H9 (cell line): ENCODE data around the gene WDFY3. TPM values are rescaled to one million over a fixed set of nuclear protein-coding genes. Genes with fewer than 3 reads are reported as not detected.

Experiments
- DNase-seq: peaks from one replicate; pipeline ENCODE4 v3.0.0-alpha.2; 2017
- H2AFZ ChIP-seq: one replicate; pipeline ENCODE4 v1.6.1; 2013; ENCODE audit warnings: mild to moderate bottlenecking, low read length, control low read depth, moderate library complexity
- H2AK5ac ChIP-seq: 2 replicates; pipeline ENCODE4 v1.6.1; 2013; ENCODE audit warnings: low read length, control low read depth, mixed read lengths; ENCODE audit not compliant: insufficient read length
- H2BK120ac ChIP-seq: one replicate; pipeline ENCODE4 v1.6.1; 2013; ENCODE audit warnings: low read depth, mild to moderate bottlenecking, low read length, control low read depth, inconsistent platforms; ENCODE audit not compliant: poor library complexity, severe bottlenecking
- H2BK12ac ChIP-seq: 2 replicates; pipeline ENCODE4 v1.6.1; 2013; ENCODE audit warnings: low read length, control low read depth, mixed read lengths, low read depth; ENCODE audit not compliant: insufficient read length
- H2BK15ac ChIP-seq: 2 replicates; pipeline ENCODE4 v1.6.1; 2013; ENCODE audit warnings: low read depth, low read length, control low read depth
- H2BK20ac ChIP-seq: one replicate; pipeline ENCODE4 v1.6.1; 2013; ENCODE audit warnings: low read depth, mild to moderate bottlenecking, low read length, control low read depth, inconsistent platforms; ENCODE audit not compliant: poor library complexity, severe bottlenecking
- H2BK5ac ChIP-seq: 2 replicates; pipeline ENCODE4 v1.6.1; 2013; ENCODE audit warnings: low read length, control low read depth, mixed read lengths; ENCODE audit not compliant: insufficient read length
- H3K14ac ChIP-seq: 2 replicates; pipeline ENCODE4 v1.6.1; 2013; ENCODE audit warnings: low read length, control low read depth; ENCODE audit not compliant: insufficient read depth
- H3K18ac ChIP-seq: 2 replicates; pipeline ENCODE4 v1.6.1; 2013; ENCODE audit warnings: low read depth, mild to moderate bottlenecking, mixed read lengths, low read length, control low read depth; ENCODE audit not compliant: insufficient read length
- H3K23ac ChIP-seq: 2 replicates; pipeline ENCODE4 v1.6.1; 2013; ENCODE audit warnings: low read length, control low read depth, mixed read lengths, low read depth; ENCODE audit not compliant: insufficient read length
- H3K23me2 ChIP-seq: 2 replicates; pipeline ENCODE4 v1.6.1; 2013; ENCODE audit warnings: low read depth, mild to moderate bottlenecking, mixed read lengths, low read length, control low read depth; ENCODE audit not compliant: insufficient read length, poor library complexity, severe bottlenecking
- H3K27ac ChIP-seq: 2 replicates; pipeline ENCODE4 v1.5.1; 2013; ENCODE audit warnings: low read length, control low read depth, mixed read lengths, low read depth; ENCODE audit not compliant: insufficient read length
- H3K27me3 ChIP-seq: 2 replicates; pipeline ENCODE4 v1.6.1; 2013; ENCODE audit warnings: low read length, control low read depth, inconsistent platforms; ENCODE audit not compliant: insufficient read depth
- H3K4ac ChIP-seq: 2 replicates; pipeline ENCODE4 v1.6.1; 2013; ENCODE audit warnings: low read depth, mild to moderate bottlenecking, control low read depth, inconsistent platforms, low read length, moderate library complexity
- H3K4me1 ChIP-seq: 2 replicates; pipeline ENCODE4 v1.6.1; 2013; ENCODE audit warnings: low read length, control low read depth, inconsistent platforms; ENCODE audit not compliant: insufficient read depth
- H3K4me2 ChIP-seq: 2 replicates; pipeline ENCODE4 v1.6.1; 2013; ENCODE audit warnings: low read length, control low read depth, mixed read lengths; ENCODE audit not compliant: insufficient read length, insufficient read depth
- H3K56ac ChIP-seq: 2 replicates; pipeline ENCODE4 v1.6.1; 2013; ENCODE audit warnings: low read depth, mild to moderate bottlenecking, mixed read lengths, low read length, control low read depth; ENCODE audit not compliant: insufficient read length
- H3K79me1 ChIP-seq: 2 replicates; pipeline ENCODE4 v1.6.1; 2013; ENCODE audit warnings: low read depth, mild to moderate bottlenecking, moderate library complexity, low read length, control low read depth, inconsistent platforms; ENCODE audit not compliant: insufficient read depth, poor library complexity, severe bottlenecking
- H3K79me2 ChIP-seq: 2 replicates; pipeline ENCODE4 v1.6.1; 2013; ENCODE audit warnings: low read length, control low read depth, inconsistent platforms; ENCODE audit not compliant: insufficient read depth
- H3K9ac ChIP-seq: 2 replicates; pipeline ENCODE4 v1.6.1; 2013; ENCODE audit warnings: low read length, control low read depth, mixed read lengths; ENCODE audit not compliant: insufficient read length; ENCODE audit errors: extremely low read depth
- H3K9me3 ChIP-seq: one replicate; pipeline ENCODE4 v1.6.1; 2013; ENCODE audit warnings: low read depth, low read length, inconsistent platforms; ENCODE audit not compliant: control insufficient read depth
- H3T11ph ChIP-seq: one replicate; pipeline ENCODE4 v1.6.1; 2013; ENCODE audit warnings: mild to moderate bottlenecking, low read length, control low read depth, inconsistent platforms
- H4K20me1 ChIP-seq: one replicate; pipeline ENCODE4 v1.6.1; 2013; ENCODE audit not compliant: control insufficient read depth, insufficient read length, insufficient read depth
- H4K5ac ChIP-seq: 2 replicates; pipeline ENCODE4 v1.6.1; 2013; ENCODE audit warnings: low read depth, mild to moderate bottlenecking, mixed read lengths, low read length, control low read depth; ENCODE audit not compliant: insufficient read length
- H4K8ac ChIP-seq: replicated peaks from 2 replicates; pipeline ENCODE4 v1.6.1; 2013; ENCODE audit warnings: low read length, control low read depth, mixed read lengths, low read depth; ENCODE audit not compliant: insufficient read length
- H4K91ac ChIP-seq: 2 replicates; pipeline ENCODE4 v1.6.1; 2013; ENCODE audit warnings: low read depth, mild to moderate bottlenecking, moderate library complexity, mixed read lengths, low read length, control low read depth; ENCODE audit not compliant: insufficient read length
- H3K27ac Mint-ChIP-seq, 3 experiments: 2 replicates in 2 of 3; 3 replicates in 1 of 3; pipeline ENCODE4 v1.8.0; 2020 to 2021; ENCODE audit warnings: mixed read lengths in 3 of 3, mild to moderate bottlenecking in 1 of 3, moderate library complexity in 1 of 3
- H3K27me3 Mint-ChIP-seq: 2 replicates; pipeline ENCODE4 v1.8.0; 2021; ENCODE audit warnings: low read depth, mild to moderate bottlenecking, moderate library complexity, mixed read lengths
- H3K36me3 Mint-ChIP-seq, 3 experiments: 2 replicates in 2 of 3; 3 replicates in 1 of 3; pipeline ENCODE4 v1.8.0; 2020 to 2021; ENCODE audit warnings: low read depth in 3 of 3, mixed read lengths in 3 of 3; ENCODE audit not compliant: insufficient read depth in 1 of 3
- H3K4me1 Mint-ChIP-seq, 2 experiments: 2 replicates each; pipeline ENCODE4 v1.8.0; 2020; ENCODE audit warnings: mixed read lengths in 2 of 2
- H3K4me3 Mint-ChIP-seq, 2 experiments: 2 replicates in 1 of 2; 3 replicates in 1 of 2; pipeline ENCODE4 v1.8.0; 2020 to 2021; ENCODE audit warnings: mild to moderate bottlenecking in 2 of 2, mixed read lengths in 2 of 2, moderate library complexity in 1 of 2
- H3K9me3 Mint-ChIP-seq, 2 experiments: 2 replicates in 1 of 2; 3 replicates in 1 of 2; pipeline ENCODE4 v1.8.0; 2020; ENCODE audit warnings: mild to moderate bottlenecking in 2 of 2, mixed read lengths in 2 of 2, moderate library complexity in 1 of 2
- CTCF ChIP-seq: fragments of 200-600 bp; sonication (generic); conservative IDR thresholded peaks from 3 replicates; pipeline ENCODE4 v1.8.0; 2021; ENCODE audit warnings: antibody characterized with exemption, mild to moderate bottlenecking
- WGBS: extraction: QIAGEN DNeasy Blood & Tissue Kit; methylation state at CpG from one replicate; pipeline ENCODE4 v1.1.7; 2013; ENCODE audit warnings: missing lambda C conversion rate, low lambda C conversion rate, mixed read lengths; ENCODE audit not compliant: insufficient read length; ENCODE audit errors: extremely low coverage; 5-methylcytosine and 5-hydroxymethylcytosine counted together
- total RNA-seq: library from RNA; stranded (reverse); gene quantifications from 2 replicates; pipeline ENCODE4 v1.2.1, GENCODE V29; 2021

The WDFY3 gene
- total RNA-seq, 1 experiment from 2014 or later, result 54.6 TPM

GRCh38 chr4:84644087-84644486, 322.4 kb downstream of the WDFY3 start:
- Histone ChIP-seq H4K8ac (no peak overlapping the region), H3K56ac (no peak overlapping the region), H2AK5ac (no peak overlapping the region), H2AFZ (no peak overlapping the region), H3K79me2 (no peaks in the 10 kb centered on the region), H3K23ac (no peak overlapping the region), H2BK20ac (no peak overlapping the region), H2BK5ac (no peak overlapping the region), H3K18ac (no peak overlapping the region), H4K91ac (no peak overlapping the region), H2BK12ac (no peak overlapping the region), H3K4me2 (no peak overlapping the region), H3K9me3 (no peaks in the 10 kb centered on the region), H3K27ac (no peak overlapping the region), H4K20me1 (no peaks in the 10 kb centered on the region), H3K4ac (no peak overlapping the region), H2BK15ac (no peak overlapping the region), H3K14ac (no peak overlapping the region), H3K9ac (no peak overlapping the region), H3K27me3 (no peaks in the 10 kb centered on the region), H4K5ac (no peak overlapping the region), H3K79me1 (no peaks in the 10 kb centered on the region), H2BK120ac (no peak overlapping the region), H3K4me1 (0 out of 2 replicates have a peak, but pooled peaks cover 2% of the 10 kb centered on the region), H3T11ph (no peak overlapping the region), H3K23me2 (no peaks in the 10 kb centered on the region)
- Mint-ChIP-seq H3K36me3 (peaks cover 16 to 47% (median 29%) of the 10 kb centered on the region in 3 experiments; a peak in 6 of 7 replicates), H3K27me3 (no peaks in the 10 kb centered on the region), H3K9me3 (no peaks in the 10 kb centered on the region), H3K4me3 (no peak overlapping the region; a peak in 1 of 5 replicates), H3K27ac (peak overlapping the region in 2 of 3 experiments; percentile 11 to 35; a peak in 4 of 7 replicates), H3K4me1 (peaks cover 32 to 43% of the 10 kb centered on the region in 2 experiments)
- TF ChIP-seq CTCF, result no peak
- WGBS, result no CpG with 5 or more reads among the region's 5 CpGs
- no peak for DNase-seq
